Measurements from ENCODE around the gene MRPS14.

Gene MRPS14

DNA sequence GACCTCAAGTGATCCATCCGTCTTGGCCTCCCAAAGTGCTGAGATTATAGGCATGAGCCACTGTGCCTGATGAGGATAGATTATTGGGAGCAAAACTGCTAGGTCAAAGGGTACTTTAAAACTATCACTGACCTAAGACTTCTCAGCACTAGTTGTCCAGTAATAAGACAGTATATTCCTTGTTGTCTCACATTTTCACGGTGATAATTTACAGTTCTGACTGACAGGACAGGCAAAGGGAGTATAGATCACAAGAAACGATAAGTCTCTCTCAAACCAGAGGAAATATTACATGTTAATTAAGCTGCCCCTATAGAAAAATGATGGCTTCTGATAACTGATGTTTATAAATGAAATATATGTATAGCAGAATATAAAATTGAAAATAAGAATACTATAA, 3.7 kb downstream of the MRPS14 start:
- TF ChIP-seq, protein P1, sequence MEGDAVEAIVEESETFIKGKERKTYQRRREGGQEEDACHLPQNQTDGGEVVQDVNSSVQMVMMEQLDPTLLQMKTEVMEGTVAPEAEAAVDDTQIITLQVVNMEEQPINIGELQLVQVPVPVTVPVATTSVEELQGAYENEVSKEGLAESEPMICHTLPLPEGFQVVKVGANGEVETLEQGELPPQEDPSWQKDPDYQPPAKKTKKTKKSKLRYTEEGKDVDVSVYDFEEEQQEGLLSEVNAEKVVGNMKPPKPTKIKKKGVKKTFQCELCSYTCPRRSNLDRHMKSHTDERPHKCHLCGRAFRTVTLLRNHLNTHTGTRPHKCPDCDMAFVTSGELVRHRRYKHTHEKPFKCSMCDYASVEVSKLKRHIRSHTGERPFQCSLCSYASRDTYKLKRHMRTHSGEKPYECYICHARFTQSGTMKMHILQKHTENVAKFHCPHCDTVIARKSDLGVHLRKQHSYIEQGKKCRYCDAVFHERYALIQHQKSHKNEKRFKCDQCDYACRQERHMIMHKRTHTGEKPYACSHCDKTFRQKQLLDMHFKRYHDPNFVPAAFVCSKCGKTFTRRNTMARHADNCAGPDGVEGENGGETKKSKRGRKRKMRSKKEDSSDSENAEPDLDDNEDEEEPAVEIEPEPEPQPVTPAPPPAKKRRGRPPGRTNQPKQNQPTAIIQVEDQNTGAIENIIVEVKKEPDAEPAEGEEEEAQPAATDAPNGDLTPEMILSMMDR (IDR thresholded peaks at IDR 0.05; ENCODE audit: extremely low read depth, missing control alignments): no peak
- DNase-seq (ENCODE audit: low spot score): no peak

DNA sequence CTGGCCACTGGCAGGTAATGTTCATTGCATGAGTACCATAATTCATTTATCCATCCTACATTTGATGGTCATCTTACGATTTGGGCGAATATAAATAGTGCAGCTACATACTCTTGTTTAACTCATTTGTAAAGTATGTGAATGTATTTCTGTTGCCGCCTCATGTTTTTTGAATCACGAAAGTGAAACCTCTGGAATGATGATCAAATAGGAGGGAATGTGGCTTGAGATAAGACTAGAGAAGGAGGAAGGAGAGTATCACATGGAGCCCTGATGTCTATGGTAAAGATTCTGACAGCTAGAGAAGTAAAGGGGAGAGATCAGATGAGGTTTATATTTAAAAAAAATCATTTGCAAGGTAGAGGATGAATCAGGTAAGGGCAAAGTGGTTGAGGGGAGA, 8.0 kb downstream of the MRPS14 start:
- TF ChIP-seq, protein P1 (IDR thresholded peaks at IDR 0.05; ENCODE audit: extremely low read depth, missing control alignments): no peak
- no peak for DNase-seq (ENCODE audit: low spot score)

DNA sequence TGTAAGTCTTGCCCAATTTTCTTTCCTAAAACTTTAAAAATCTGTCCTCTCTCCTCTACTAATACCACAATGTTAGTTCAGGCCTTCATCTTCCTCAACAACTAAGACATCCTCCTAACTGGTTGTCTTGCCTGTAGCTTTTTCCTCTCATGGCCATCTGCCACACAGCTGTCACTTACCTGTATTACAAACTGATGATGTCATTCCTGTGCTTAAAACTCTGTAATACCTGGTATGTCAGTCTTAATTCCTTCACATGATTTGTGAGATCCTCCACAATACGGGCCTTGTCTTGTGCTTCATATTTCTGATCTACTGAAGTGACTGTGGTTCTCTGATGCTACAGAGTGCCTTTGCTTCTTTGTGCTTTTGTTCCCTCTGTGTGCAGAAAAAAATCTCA, 9.8 kb downstream of the MRPS14 start:
- DNase-seq (ENCODE audit: low spot score): no peak
- TF ChIP-seq, protein P1 (IDR thresholded peaks at IDR 0.05; ENCODE audit: extremely low read depth, missing control alignments): no peak

DNA sequence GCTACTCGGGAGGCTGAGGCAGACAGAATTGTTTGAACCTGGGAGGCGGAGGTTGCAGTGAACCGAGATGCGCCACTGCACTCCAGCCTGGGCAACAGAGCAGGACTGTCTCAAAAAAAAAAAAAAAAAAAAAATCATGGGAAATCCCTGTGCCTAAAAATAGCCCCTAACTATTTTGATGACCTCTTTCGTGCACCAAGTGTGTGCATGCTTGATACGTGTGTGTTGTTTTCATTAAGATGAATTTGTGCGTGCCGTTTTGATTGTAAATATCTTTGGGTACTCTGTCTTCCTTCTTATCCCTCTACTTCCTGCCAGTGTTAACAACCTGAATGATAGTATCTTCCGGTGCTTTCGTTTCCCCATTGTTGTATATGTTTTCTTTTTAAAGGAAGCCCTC, 13.7 kb downstream of the MRPS14 start:
- DNase-seq (ENCODE audit: low spot score): no peak
- TF ChIP-seq, protein P1 (IDR thresholded peaks at IDR 0.05; ENCODE audit: extremely low read depth, missing control alignments): no peak

DNA sequence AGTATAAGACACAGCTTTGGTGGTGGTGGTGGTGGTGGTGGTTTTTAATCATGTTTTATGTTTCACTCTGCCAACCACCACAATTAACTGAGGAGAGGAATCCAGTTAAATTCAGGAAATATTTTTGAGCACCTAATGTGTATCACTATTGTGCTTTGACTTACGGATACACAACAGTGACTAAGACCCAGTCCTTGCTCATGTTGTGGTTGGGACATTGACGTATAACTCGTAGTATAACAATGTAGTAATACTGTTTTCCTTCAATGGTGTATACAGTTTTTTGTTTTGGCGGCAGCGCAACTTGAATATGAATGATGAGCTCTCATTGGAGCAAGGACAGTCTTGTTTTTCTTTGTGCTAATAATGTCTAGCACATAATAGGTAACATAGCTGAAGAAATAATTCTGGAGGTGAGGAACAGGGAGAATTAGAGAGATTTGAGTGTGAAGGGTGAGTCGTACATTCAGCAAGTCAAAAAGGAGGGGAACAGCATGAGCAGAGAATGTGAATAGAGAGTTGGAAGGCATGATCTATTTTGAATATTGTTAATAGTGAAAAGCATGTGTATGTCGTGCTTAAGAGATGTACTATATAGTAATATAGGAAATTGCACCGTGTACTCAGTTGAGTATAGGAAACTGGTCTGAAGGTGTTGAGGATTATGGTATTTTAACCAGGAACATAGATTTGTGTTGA, 18.0 kb downstream of the MRPS14 start:
- no peak for DNase-seq (ENCODE audit: low spot score)
- TF ChIP-seq, protein P1 (IDR thresholded peaks at IDR 0.05; ENCODE audit: extremely low read depth, missing control alignments): no peak

DNA sequence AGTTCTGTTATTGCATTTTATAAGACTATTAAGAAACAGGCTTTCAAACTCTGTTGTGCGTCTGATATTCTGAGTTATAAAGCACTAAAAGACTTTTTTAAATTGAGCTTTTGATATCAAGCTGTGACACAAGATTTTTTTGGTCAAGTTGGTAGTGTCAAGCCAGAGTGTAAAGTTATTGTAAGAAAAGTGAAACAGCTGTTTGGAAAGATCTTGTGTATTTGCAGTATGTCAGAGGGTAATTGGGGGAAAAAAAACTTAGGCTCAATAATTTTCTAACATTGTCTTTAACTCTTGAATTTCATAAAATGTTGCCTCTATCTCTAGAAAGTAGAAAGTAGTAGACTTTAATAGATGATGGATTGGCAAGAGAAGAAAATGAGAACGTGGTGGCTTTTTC, 19.7 kb downstream of the MRPS14 start:
- no peak for DNase-seq (ENCODE audit: low spot score)
- TF ChIP-seq, protein P1 (IDR thresholded peaks at IDR 0.05; ENCODE audit: extremely low read depth, missing control alignments): no peak

DNA sequence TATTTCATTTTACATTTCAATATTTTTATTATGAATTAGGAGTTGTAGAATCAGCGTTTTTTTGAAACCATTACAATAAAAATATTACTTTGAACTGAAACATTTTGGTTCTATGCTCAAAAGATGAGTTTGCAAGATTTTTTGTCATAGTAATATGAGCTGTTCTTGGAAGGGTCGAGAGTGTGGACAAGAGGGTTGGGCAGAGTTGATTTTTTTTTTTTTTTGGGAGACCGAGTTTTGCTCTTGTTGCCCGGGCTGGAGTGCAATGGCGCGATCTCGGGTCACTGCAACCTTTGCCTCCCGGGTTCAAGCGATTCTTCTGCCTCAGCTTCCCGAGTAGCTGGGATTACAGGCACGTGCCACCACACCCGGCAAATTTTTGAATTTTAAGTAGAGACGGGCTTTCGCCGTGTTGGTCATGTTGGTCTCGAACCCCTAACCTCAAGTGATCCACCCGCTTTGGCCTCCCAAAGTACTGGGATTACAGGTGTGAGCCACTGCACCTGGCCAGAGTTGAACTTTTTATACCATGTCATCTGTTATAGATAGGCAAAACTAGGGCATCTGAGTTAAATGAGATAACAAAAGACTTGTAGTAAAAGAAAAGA, 20.2 kb downstream of the MRPS14 start:
- DNase-seq (ENCODE audit: low spot score): no peak
- TF ChIP-seq, protein P1 (IDR thresholded peaks at IDR 0.05; ENCODE audit: extremely low read depth, missing control alignments): no peak

Data from GM20000 (cell line).